HepG2 (cell line): ENCODE results near the gene TRAPPC12. TPM values are rescaled to one million over a fixed set of nuclear protein-coding genes. Genes with fewer than 3 reads are reported as not detected.

Source experiments
- ATAD3A ChIP-seq: sonication (generic); formaldehyde crosslinking; IDR thresholded peaks from 2 replicates; pipeline ENCODE4 v1.4.0; 2020; ENCODE audit warnings: missing genetic modification reagents
- ELF4 ChIP-seq: sonication (generic); formaldehyde crosslinking; IDR thresholded peaks from 2 replicates; pipeline ENCODE4 v1.5.0; 2020; ENCODE audit warnings: missing genetic modification reagents, mild to moderate bottlenecking, moderate library complexity, borderline replicate concordance
- HIVEP1 ChIP-seq: sonication (generic); formaldehyde crosslinking; IDR thresholded peaks from 2 replicates; pipeline ENCODE4 v1.4.0; 2020; ENCODE audit warnings: mild to moderate bottlenecking, missing genetic modification reagents
- HMG20A ChIP-seq: IDR thresholded peaks from 2 replicates; pipeline ENCODE4 v1.6.1; 2016; ENCODE audit warnings: borderline replicate concordance
- HMGA1 ChIP-seq: sonication (generic); formaldehyde crosslinking; conservative IDR thresholded peaks from 2 replicates; pipeline ENCODE4 v1.4.0; 2020; ENCODE audit warnings: missing genetic modification reagents
- KLF12 ChIP-seq: sonication (generic); formaldehyde crosslinking; IDR thresholded peaks from 2 replicates; pipeline ENCODE4 v1.4.0; 2020; ENCODE audit warnings: missing genetic modification reagents, borderline replicate concordance
- MIER3 ChIP-seq: IDR thresholded peaks from 2 replicates; pipeline ENCODE4 v1.6.1; 2016; ENCODE audit warnings: missing compliant biosample characterization, borderline replicate concordance
- RAD51 ChIP-seq: fragments of 450-650 bp; IDR thresholded peaks from 2 replicates; pipeline ENCODE4 v1.6.1; 2016; ENCODE audit warnings: borderline replicate concordance
- RBM22 ChIP-seq: fragments of 200-400 bp; formaldehyde crosslinking; optimal IDR thresholded peaks from 2 replicates; pipeline ENCODE3; 2017; ENCODE audit warnings: mild to moderate bottlenecking, low read length, moderate library complexity
- THYN1 ChIP-seq: sonication (generic); formaldehyde crosslinking; IDR thresholded peaks from 2 replicates; pipeline ENCODE4 v1.8.1; 2023; ENCODE audit warnings: low read depth, mild to moderate bottlenecking, moderate library complexity, missing genetic modification reagents, borderline replicate concordance
- ZFP36 ChIP-seq: fragments of 150-350 bp; IDR thresholded peaks from 2 replicates; pipeline ENCODE4 v1.6.1; 2018; ENCODE audit warnings: borderline replicate concordance, low read length, low read depth; ENCODE audit not compliant: partially characterized antibody
- ZFP37 ChIP-seq: sonication (generic); formaldehyde crosslinking; IDR thresholded peaks from 2 replicates; pipeline ENCODE4 v1.4.0; 2020; ENCODE audit warnings: missing genetic modification reagents, borderline replicate concordance
- ZNF431 ChIP-seq: sonication (generic); formaldehyde crosslinking; IDR thresholded peaks from 2 replicates; pipeline ENCODE4 v1.9.0; 2022; ENCODE audit warnings: missing genetic modification reagents, low read depth, mild to moderate bottlenecking, borderline replicate concordance
- ZNF550 ChIP-seq: sonication (generic); formaldehyde crosslinking; IDR thresholded peaks from 2 replicates; pipeline ENCODE4 v1.4.0; 2020; ENCODE audit warnings: mild to moderate bottlenecking, missing genetic modification reagents, borderline replicate concordance
- ZNF557 ChIP-seq: sonication (generic); formaldehyde crosslinking; IDR thresholded peaks from 2 replicates; pipeline ENCODE4 v1.4.0; 2020; ENCODE audit warnings: missing genetic modification reagents
- ZNF652 ChIP-seq: IDR thresholded peaks from 2 replicates; pipeline ENCODE4 v1.6.1; 2016; ENCODE audit warnings: low read depth, borderline replicate concordance
- ZNF782 ChIP-seq: sonication (generic); formaldehyde crosslinking; IDR thresholded peaks from 2 replicates; pipeline ENCODE4 v1.4.0; 2020; ENCODE audit warnings: missing genetic modification reagents, mild to moderate bottlenecking, borderline replicate concordance
- ZNF883 ChIP-seq: sonication (generic); formaldehyde crosslinking; IDR thresholded peaks from 2 replicates; pipeline ENCODE4 v1.5.1; 2020; ENCODE audit warnings: mild to moderate bottlenecking, missing genetic modification reagents; ENCODE audit errors: not compliant biosample characterization
- polyA plus RNA-seq, 8 experiments: library from polyadenylated mRNA; depleted of rRNA in 3 of 8; stranded (reverse) in 7 of 8; unstranded in 1 of 8; fragments of >200 nt; fragmentation: Illumina TruSeq in 4 of 8; extraction: Trizol in 4 of 8; gene quantifications; 2 replicates each; pipeline versions ENCODE4 v1.2.1 to v1.2.3, GENCODE V29; 2011 to 2016; ENCODE audit warnings: low read depth in 4 of 8, missing spikeins in 1 of 8, mixed read lengths in 1 of 8; ENCODE audit not compliant: insufficient read depth in 1 of 8
- total RNA-seq, 5 experiments: library from RNA; depleted of rRNA; stranded (reverse); fragments of >200 nt; fragmentation: Illumina TruSeq; extraction: Trizol; gene quantifications; 2 replicates each; pipeline ENCODE4 v1.2.3, GENCODE V29; 2016; ENCODE audit warnings: low read depth in 1 of 5
- TF ChIP-seq, protein P1 (sequence below): sonication (generic); formaldehyde crosslinking; IDR thresholded peaks from 2 replicates; pipeline ENCODE4 v1.4.0; 2020; ENCODE audit warnings: missing genetic modification reagents, borderline replicate concordance
- TF ChIP-seq, protein P2 (sequence below): sonication (generic); formaldehyde crosslinking; IDR thresholded peaks from 2 replicates; pipeline ENCODE4 v1.5.1; 2020; ENCODE audit warnings: mild to moderate bottlenecking, missing genetic modification reagents, moderate library complexity
- TF ChIP-seq, protein P3 (sequence below): sonication (generic); formaldehyde crosslinking; IDR thresholded peaks from 2 replicates; pipeline ENCODE4 v1.4.0; 2020; ENCODE audit warnings: mild to moderate bottlenecking, missing genetic modification reagents
- TF ChIP-seq, protein P4 (sequence below): IDR thresholded peaks from 2 replicates; pipeline ENCODE4 v1.6.1; 2016; ENCODE audit warnings: mild to moderate bottlenecking, missing biosample characterization, missing genetic modification reagents

The TRAPPC12 gene
- total and polyA plus RNA-seq, 2 of the 13 experiments (the other 11 are each of a cell fraction or from before 2014, with no cell fraction given) = 46.4 to 97.7 TPM

DNA sequence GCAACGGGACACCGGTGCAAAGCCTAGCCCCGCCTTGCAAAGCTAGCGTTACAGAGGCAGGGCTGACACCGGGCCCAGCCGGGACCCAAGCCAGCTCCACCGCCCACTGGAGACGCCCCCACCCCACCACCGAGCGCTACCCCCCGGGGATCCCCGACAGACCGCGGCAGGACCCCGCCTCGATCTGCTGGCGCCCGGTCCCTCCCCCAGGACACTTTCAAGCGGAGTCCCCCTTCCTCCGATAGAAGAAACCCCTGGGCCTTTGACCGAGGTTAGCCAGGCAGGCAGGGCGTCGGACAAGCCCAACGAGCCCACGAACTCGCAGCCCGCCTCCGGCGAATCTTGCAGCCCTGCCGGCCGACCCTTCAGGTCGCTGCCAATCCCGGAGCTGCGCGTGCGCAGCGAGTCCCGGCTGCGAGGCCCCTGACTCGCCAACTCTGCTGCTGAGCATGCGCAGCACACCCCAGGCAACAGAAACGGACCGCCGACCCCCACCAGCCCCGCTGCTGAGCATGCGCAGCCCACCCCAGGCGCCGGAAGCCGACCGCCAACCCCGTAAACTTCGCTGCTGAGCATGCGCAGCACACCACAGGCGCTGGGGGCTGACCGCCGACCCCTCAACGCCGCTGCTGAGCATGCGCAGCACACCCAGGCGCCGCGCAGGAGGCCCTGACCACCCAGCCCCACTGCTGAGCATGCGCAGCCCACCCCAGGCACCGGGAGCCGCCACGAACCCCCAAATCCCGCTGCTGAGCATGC lies 139.2 kb downstream of the TRAPPC12 start (continued):
- TF ChIP-seq, protein P1, sequence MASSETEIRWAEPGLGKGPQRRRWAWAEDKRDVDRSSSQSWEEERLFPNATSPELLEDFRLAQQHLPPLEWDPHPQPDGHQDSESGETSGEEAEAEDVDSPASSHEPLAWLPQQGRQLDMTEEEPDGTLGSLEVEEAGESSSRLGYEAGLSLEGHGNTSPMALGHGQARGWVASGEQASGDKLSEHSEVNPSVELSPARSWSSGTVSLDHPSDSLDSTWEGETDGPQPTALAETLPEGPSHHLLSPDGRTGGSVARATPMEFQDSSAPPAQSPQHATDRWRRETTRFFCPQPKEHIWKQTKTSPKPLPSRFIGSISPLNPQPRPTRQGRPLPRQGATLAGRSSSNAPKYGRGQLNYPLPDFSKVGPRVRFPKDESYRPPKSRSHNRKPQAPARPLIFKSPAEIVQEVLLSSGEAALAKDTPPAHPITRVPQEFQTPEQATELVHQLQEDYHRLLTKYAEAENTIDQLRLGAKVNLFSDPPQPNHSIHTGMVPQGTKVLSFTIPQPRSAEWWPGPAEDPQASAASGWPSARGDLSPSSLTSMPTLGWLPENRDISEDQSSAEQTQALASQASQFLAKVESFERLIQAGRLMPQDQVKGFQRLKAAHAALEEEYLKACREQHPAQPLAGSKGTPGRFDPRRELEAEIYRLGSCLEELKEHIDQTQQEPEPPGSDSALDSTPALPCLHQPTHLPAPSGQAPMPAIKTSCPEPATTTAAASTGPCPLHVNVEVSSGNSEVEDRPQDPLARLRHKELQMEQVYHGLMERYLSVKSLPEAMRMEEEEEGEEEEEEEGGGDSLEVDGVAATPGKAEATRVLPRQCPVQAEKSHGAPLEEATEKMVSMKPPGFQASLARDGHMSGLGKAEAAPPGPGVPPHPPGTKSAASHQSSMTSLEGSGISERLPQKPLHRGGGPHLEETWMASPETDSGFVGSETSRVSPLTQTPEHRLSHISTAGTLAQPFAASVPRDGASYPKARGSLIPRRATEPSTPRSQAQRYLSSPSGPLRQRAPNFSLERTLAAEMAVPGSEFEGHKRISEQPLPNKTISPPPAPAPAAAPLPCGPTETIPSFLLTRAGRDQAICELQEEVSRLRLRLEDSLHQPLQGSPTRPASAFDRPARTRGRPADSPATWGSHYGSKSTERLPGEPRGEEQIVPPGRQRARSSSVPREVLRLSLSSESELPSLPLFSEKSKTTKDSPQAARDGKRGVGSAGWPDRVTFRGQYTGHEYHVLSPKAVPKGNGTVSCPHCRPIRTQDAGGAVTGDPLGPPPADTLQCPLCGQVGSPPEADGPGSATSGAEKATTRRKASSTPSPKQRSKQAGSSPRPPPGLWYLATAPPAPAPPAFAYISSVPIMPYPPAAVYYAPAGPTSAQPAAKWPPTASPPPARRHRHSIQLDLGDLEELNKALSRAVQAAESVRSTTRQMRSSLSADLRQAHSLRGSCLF (CRISPR knock-in tag) = no peak
- TF ChIP-seq ZNF652 (CRISPR knock-in tag) = no peak
- peak; percentile 76; the same call in 1 of the 2 replicates for TF ChIP-seq HIVEP1
- no peak for TF ChIP-seq ZNF883 (CRISPR knock-in tag)
- TF ChIP-seq, protein P2, sequence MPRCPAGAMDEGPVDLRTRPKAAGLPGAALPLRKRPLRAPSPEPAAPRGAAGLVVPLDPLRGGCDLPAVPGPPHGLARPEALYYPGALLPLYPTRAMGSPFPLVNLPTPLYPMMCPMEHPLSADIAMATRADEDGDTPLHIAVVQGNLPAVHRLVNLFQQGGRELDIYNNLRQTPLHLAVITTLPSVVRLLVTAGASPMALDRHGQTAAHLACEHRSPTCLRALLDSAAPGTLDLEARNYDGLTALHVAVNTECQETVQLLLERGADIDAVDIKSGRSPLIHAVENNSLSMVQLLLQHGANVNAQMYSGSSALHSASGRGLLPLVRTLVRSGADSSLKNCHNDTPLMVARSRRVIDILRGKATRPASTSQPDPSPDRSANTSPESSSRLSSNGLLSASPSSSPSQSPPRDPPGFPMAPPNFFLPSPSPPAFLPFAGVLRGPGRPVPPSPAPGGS (CRISPR knock-in tag) = no peak
- TF ChIP-seq, protein P3, sequence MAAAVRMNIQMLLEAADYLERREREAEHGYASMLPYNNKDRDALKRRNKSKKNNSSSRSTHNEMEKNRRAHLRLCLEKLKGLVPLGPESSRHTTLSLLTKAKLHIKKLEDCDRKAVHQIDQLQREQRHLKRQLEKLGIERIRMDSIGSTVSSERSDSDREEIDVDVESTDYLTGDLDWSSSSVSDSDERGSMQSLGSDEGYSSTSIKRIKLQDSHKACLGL = no peak; the same call in 1 of the 2 replicates
- TF ChIP-seq KLF12 (CRISPR knock-in tag) = peak; percentile 89
- no peak for TF ChIP-seq THYN1
- TF ChIP-seq RBM22 = no peak
- TF ChIP-seq ZFP36 = no peak
- TF ChIP-seq ELF4 = no peak
- no peak for TF ChIP-seq MIER3 (CRISPR knock-in tag)
- no peak for TF ChIP-seq HMGA1 (CRISPR knock-in tag)
- no peak for TF ChIP-seq ATAD3A (CRISPR knock-in tag)
- TF ChIP-seq RAD51 = no peak
- TF ChIP-seq ZNF782 (CRISPR knock-in tag) = no peak; the same call in 1 of the 2 replicates
- TF ChIP-seq ZNF557 (CRISPR knock-in tag) = 0 out of 2 replicates have a peak, but pooled peaks have one; percentile 55
- peak; percentile 85; the same call in 1 of the 2 replicates for TF ChIP-seq ZFP37 (CRISPR knock-in tag)
- no peak; the same call in 1 of the 2 replicates for TF ChIP-seq ZNF431 (CRISPR knock-in tag)
- no peak for TF ChIP-seq ZNF550 (CRISPR knock-in tag)
- TF ChIP-seq, protein P4, sequence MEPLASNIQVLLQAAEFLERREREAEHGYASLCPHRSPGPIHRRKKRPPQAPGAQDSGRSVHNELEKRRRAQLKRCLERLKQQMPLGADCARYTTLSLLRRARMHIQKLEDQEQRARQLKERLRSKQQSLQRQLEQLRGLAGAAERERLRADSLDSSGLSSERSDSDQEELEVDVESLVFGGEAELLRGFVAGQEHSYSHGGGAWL (CRISPR knock-in tag) = no peak
- no peak for TF ChIP-seq HMG20A (CRISPR knock-in tag)
